ENCODE data around the gene PHYKPL. TPM values are rescaled to one million over a fixed set of nuclear protein-coding genes. Genes with fewer than 3 reads are reported as not detected.

Gene PHYKPL
- total and polyA plus RNA-seq, 8 donors: 71.9 to 155 (median 133) TPM

- Histone ChIP-seq H3K4me3 (no peak overlapping the region), H3K9me3 (peaks cover 0 to 4% of the 10 kb centered on the region in 2 donors), H3K27ac (no peak overlapping the region), H3K36me3 (no peaks in the 10 kb centered on the region), H3K27me3 (no peaks in the 10 kb centered on the region), H3K4me1 (no peaks in the 10 kb centered on the region)
- TF ChIP-seq CTCF (IDR thresholded peaks at IDR 0.05): no peak
- intact Hi-C loops (cut with DNase I): loop anchor here in 1 of 2 donors (10.0 kb wide), 1 partner anchor 312 kb away; no protein-coding TSS in a partner anchor
- DNase-seq: no peak
- ATAC-seq: no peak
Measured at GRCh38 chr5:178272591-178272990, 40.0 kb upstream of the PHYKPL start.

GRCh38 chr5:178271726-178272479, 39.3 kb upstream of the PHYKPL start:
- Histone ChIP-seq H3K9me3 (peaks cover 0 to 4% of the 10 kb centered on the region in 2 donors), H3K4me1 (no peaks in the 10 kb centered on the region), H3K36me3 (no peaks in the 10 kb centered on the region), H3K27ac (no peak overlapping the region), H3K27me3 (no peaks in the 10 kb centered on the region), H3K4me3 (no peak overlapping the region)
- intact Hi-C loops (cut with DNase I): loop anchor here in 1 of 2 donors (10.0 kb wide), 1 partner anchor 313 kb away; no protein-coding TSS in a partner anchor
- ATAC-seq (no peak), DNase-seq (peak in 1 of 4 donors; percentile 70)
- no peak for TF ChIP-seq CTCF (IDR thresholded peaks at IDR 0.05)

- no peak for TF ChIP-seq CTCF (IDR thresholded peaks at IDR 0.05)
- no peaks in the 10 kb centered on the region for H3K27me3 ChIP-seq
- H3K27ac ChIP-seq: no peak overlapping the region
- no peaks in the 10 kb centered on the region for H3K4me1 ChIP-seq
- intact Hi-C loops (cut with DNase I): loop anchor here in 1 of 2 donors (10.0 kb wide), 1 partner anchor 314 kb away; no protein-coding TSS in a partner anchor
- no peak for ATAC-seq
- H3K36me3 ChIP-seq: no peaks in the 10 kb centered on the region
- H3K9me3 ChIP-seq: peaks cover 0 to 4% of the 10 kb centered on the region in 2 donors
- DNase-seq: no peak
- H3K4me3 ChIP-seq: no peak overlapping the region
Measured at GRCh38 chr5:178271231-178271630, 38.6 kb upstream of the PHYKPL start.

GRCh38 chr5:178269499-178269898, 36.9 kb upstream of the PHYKPL start:
- Histone ChIP-seq H3K4me3 (no peak overlapping the region), H3K4me1 (no peaks in the 10 kb centered on the region), H3K9me3 (no peaks in the 10 kb centered on the region), H3K36me3 (no peaks in the 10 kb centered on the region), H3K27me3 (no peaks in the 10 kb centered on the region), H3K27ac (no peak overlapping the region)
- intact Hi-C loops (cut with DNase I): no loop called here
- no peak for TF ChIP-seq CTCF (IDR thresholded peaks at IDR 0.05)
- ATAC-seq: no peak
- DNase-seq: no peak

GRCh38 chr5:178267876-178268275, 35.3 kb upstream of the PHYKPL start:
- Histone ChIP-seq H3K27ac (no peak overlapping the region), H3K9me3 (no peaks in the 10 kb centered on the region), H3K4me1 (no peaks in the 10 kb centered on the region), H3K27me3 (no peaks in the 10 kb centered on the region), H3K36me3 (no peaks in the 10 kb centered on the region), H3K4me3 (no peak overlapping the region)
- no peak for ATAC-seq
- intact Hi-C loops (cut with DNase I): no loop called here
- no peak for TF ChIP-seq CTCF (IDR thresholded peaks at IDR 0.05)
- DNase-seq: peak in 1 of 4 donors; percentile 60
